MM.1S (cell line): ENCODE measurements around the gene PBX4.

Experiments
- CTCF ChIP-seq: fragments of 300-600 bp; sonication (generic); IDR thresholded peaks from 2 replicates; pipeline ENCODE4 v1.5.1; 2016; ENCODE audit warnings: antibody characterized with exemption, low read length, mixed read lengths
- EZH2 ChIP-seq: fragments of 300-600 bp; sonication (generic); optimal IDR thresholded peaks from 2 replicates; pipeline ENCODE3; 2017; ENCODE audit warnings: low read depth, mild to moderate bottlenecking, antibody characterized with exemption, low read length, mixed read lengths
- EZH2phosphoT487 ChIP-seq: fragments of 300-600 bp; sonication (generic); IDR thresholded peaks from 2 replicates; pipeline ENCODE4 v1.6.1; 2018; ENCODE audit warnings: antibody characterized with exemption, low read length

GRCh38 chr19:19650331-19650730 is 31.8 kb upstream of the PBX4 start:
- no peak for TF ChIP-seq CTCF
- TF ChIP-seq EZH2phosphoT487: no peak
- TF ChIP-seq EZH2: no peak
